Spleen (tissue), 7 donors: ENCODE measurements around the gene PAPPA2.

Experiments
- POLR2AphosphoS5 ChIP-seq, 3 donors: sonication (generic); formaldehyde crosslinking; IDR thresholded peaks; one replicate each; pipeline ENCODE4 v1.5.1; 2017; ENCODE audit warnings: antibody characterized with exemption in 3 of 3
- TF ChIP-seq, protein P1 (sequence below), 11 experiments: fragments of 200-600 bp in 7 of 11; fragments of 450-650 bp in 4 of 11; sonication (generic) in 4 of 11; IDR thresholded peaks in 8 of 11; conservative IDR thresholded peaks in 3 of 11; 1 replicate in 7 of 11; 2 replicates in 4 of 11; pipeline versions ENCODE4 v1.4.0 to v1.8.0; 2016 to 2021; ENCODE audit warnings: antibody characterized with exemption in 11 of 11, inconsistent platforms in 4 of 11, mild to moderate bottlenecking in 1 of 11
- donor health status: DM: no; HTN: no; CAD: no; lungs with moderate emphysema.
- donor health status: DM: no; HTN: no; CAD: no.
- donor health status: DM: no; HTN: no; CAD: no.

DNA sequence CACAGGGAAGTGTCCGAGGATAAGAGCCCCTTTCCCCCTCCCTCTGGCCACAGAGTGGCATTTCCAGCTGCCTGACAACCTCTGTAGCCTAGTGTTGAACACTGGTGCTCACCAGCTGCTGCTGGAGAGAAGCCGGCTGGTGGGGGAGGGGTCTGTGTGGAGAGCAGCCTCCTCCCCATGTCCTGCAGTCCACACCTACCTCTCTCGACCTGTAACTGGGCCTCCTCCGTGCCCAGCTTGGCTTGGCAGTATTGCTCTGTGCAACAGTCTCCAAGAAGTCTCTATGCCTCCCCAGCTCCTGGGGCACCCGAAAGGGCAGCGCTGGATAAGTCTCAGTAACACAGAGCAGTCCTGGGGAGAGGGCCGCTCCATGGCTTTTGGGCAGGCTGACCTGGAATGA is 17.0 kb downstream of the PAPPA2 start:
- TF ChIP-seq, protein P1, sequence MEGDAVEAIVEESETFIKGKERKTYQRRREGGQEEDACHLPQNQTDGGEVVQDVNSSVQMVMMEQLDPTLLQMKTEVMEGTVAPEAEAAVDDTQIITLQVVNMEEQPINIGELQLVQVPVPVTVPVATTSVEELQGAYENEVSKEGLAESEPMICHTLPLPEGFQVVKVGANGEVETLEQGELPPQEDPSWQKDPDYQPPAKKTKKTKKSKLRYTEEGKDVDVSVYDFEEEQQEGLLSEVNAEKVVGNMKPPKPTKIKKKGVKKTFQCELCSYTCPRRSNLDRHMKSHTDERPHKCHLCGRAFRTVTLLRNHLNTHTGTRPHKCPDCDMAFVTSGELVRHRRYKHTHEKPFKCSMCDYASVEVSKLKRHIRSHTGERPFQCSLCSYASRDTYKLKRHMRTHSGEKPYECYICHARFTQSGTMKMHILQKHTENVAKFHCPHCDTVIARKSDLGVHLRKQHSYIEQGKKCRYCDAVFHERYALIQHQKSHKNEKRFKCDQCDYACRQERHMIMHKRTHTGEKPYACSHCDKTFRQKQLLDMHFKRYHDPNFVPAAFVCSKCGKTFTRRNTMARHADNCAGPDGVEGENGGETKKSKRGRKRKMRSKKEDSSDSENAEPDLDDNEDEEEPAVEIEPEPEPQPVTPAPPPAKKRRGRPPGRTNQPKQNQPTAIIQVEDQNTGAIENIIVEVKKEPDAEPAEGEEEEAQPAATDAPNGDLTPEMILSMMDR (IDR thresholded peaks at IDR 0.05 in 8 of 11, conservative IDR thresholded peaks at IDR 0.05 in 3 of 11): no peak
- no peak for TF ChIP-seq POLR2AphosphoS5 (IDR thresholded peaks at IDR 0.05)
